ENCODE measurements around the gene FAAP20.

Gene FAAP20

DNA sequence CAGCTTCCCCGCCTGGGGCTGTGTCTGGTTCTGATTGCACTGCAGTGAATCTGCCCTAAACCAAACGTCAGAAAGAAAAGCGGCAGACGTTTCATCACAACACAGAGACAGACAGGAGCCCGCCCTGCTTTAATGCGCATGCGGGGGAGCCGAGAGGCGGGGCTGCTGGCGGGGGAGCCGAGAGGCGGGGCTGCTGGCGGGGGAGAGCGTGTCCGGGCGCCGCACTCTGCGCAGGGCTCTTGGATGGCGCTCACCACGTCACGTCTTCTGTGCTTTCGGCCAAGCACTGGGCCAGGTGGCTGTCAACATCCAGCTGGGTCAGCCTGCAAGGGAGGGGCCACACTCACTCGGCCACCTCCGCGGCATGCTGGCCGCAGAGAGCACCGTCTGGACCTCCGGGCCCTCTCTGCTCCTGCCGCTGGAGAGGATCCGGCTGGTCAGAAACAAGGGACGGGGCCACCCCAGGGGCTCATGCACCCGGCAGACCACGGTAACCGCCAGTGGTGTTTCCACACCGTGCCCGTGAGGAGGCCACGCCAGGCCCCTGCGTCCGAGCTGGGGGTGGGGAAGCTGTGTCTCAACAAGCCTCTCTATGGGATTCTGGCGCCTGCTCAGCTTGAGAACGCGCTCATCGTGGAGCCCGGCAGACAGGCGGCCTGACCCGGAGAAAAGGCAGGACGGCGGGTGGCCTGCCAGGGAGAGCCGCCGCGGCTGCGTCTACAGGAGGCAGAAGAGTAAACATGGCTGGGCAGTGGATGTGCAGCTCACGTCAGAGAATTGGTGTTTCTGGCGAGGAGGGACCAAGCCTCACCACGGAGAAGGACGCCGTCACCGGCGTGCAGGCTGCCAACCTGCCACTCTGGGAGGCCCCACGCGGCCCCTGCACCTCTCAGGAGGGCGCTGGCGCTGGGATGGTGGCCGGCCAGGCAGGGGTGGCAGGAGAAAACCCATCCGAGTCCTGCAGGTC lies 4.8 kb downstream of the FAAP20 start:
- Histone ChIP-seq H3F3A (ENCODE audit: low read depth) (no peaks in the 10 kb centered on the region), H3K27me3 (ENCODE audit: insufficient read depth, low read length, poor library complexity, severe bottlenecking) (no peaks in the 10 kb centered on the region), H3K4me3 (ENCODE audit: low read length, poor library complexity, severe bottlenecking) (no peak overlapping the region), H3K9ac (ENCODE audit: low read depth, low read length, poor library complexity, severe bottlenecking) (no peak overlapping the region), H4K20me1 (ENCODE audit: insufficient read depth, low read length, poor library complexity, severe bottlenecking) (peaks cover 8% of the 10 kb centered on the region), H3K4me1 (ENCODE audit: insufficient read depth, low read length, poor library complexity, severe bottlenecking) (peaks cover 14% of the 10 kb centered on the region), H3K36me3 (ENCODE audit: insufficient read depth, low read length) (no peaks in the 10 kb centered on the region), H3K79me2 (ENCODE audit: insufficient read depth, low read length) (peaks cover 30% of the 10 kb centered on the region), H3K9me2 (replicated peaks; ENCODE audit: low read depth, low read length) (no peaks in the 10 kb centered on the region), H2AFZ (ENCODE audit: low read length) (no peak overlapping the region), H3K4me2 (ENCODE audit: low read depth, low read length, poor library complexity, severe bottlenecking) (no peak overlapping the region), H3K9me3 (ENCODE audit: insufficient read depth, low read depth, low read length) (no peaks in the 10 kb centered on the region)
- TF ChIP-seq EZH2phosphoT487 (IDR thresholded peaks at IDR 0.05; ENCODE audit: borderline replicate concordance): no peak
- TF ChIP-seq CTCF (conservative IDR thresholded peaks at IDR 0.05; ENCODE audit: low read length): no peak

GRCh38 chr1:2188336-2188735 lies 6.2 kb downstream of the FAAP20 start:
- peaks cover 22% of the 10 kb centered on the region for H3K79me2 ChIP-seq (ENCODE audit: insufficient read depth, low read length)
- H2AFZ ChIP-seq (ENCODE audit: low read length): no peak overlapping the region
- H3K4me3 ChIP-seq (ENCODE audit: low read length, poor library complexity, severe bottlenecking): no peak overlapping the region
- no peaks in the 10 kb centered on the region for H3K27me3 ChIP-seq (ENCODE audit: insufficient read depth, low read length, poor library complexity, severe bottlenecking)
- peaks cover 14% of the 10 kb centered on the region for H3K4me1 ChIP-seq (ENCODE audit: insufficient read depth, low read length, poor library complexity, severe bottlenecking)
- TF ChIP-seq EZH2phosphoT487 (IDR thresholded peaks at IDR 0.05; ENCODE audit: borderline replicate concordance) (no peak), CTCF (conservative IDR thresholded peaks at IDR 0.05; ENCODE audit: low read length) (no peak)
- H3K4me2 ChIP-seq (ENCODE audit: low read depth, low read length, poor library complexity, severe bottlenecking): no peak overlapping the region
- H3K36me3 ChIP-seq (ENCODE audit: insufficient read depth, low read length): no peaks in the 10 kb centered on the region
- H3K9ac ChIP-seq (ENCODE audit: low read depth, low read length, poor library complexity, severe bottlenecking): no peak overlapping the region
- no peaks in the 10 kb centered on the region for H3F3A ChIP-seq (ENCODE audit: low read depth)
- H4K20me1 ChIP-seq (ENCODE audit: insufficient read depth, low read length, poor library complexity, severe bottlenecking): peaks cover 8% of the 10 kb centered on the region
- H3K9me2 ChIP-seq (replicated peaks; ENCODE audit: low read depth, low read length): no peaks in the 10 kb centered on the region
- no peaks in the 10 kb centered on the region for H3K9me3 ChIP-seq (ENCODE audit: insufficient read depth, low read depth, low read length)

GRCh38 chr1:2187619-2188018 lies 7.0 kb downstream of the FAAP20 start:
- no peaks in the 10 kb centered on the region for H3K27me3 ChIP-seq (ENCODE audit: insufficient read depth, low read length, poor library complexity, severe bottlenecking)
- no peaks in the 10 kb centered on the region for H3F3A ChIP-seq (ENCODE audit: low read depth)
- TF ChIP-seq EZH2phosphoT487 (IDR thresholded peaks at IDR 0.05; ENCODE audit: borderline replicate concordance) (no peak), CTCF (conservative IDR thresholded peaks at IDR 0.05; ENCODE audit: low read length) (no peak)
- H2AFZ ChIP-seq (ENCODE audit: low read length): no peak overlapping the region
- H3K4me2 ChIP-seq (ENCODE audit: low read depth, low read length, poor library complexity, severe bottlenecking): no peak overlapping the region
- no peak overlapping the region for H3K9ac ChIP-seq (ENCODE audit: low read depth, low read length, poor library complexity, severe bottlenecking)
- no peaks in the 10 kb centered on the region for H3K9me2 ChIP-seq (replicated peaks; ENCODE audit: low read depth, low read length)
- H3K79me2 ChIP-seq (ENCODE audit: insufficient read depth, low read length): peaks cover 15% of the 10 kb centered on the region; the same call in 1 of the 2 replicates
- no peak overlapping the region for H3K4me3 ChIP-seq (ENCODE audit: low read length, poor library complexity, severe bottlenecking)
- H4K20me1 ChIP-seq (ENCODE audit: insufficient read depth, low read length, poor library complexity, severe bottlenecking): peaks cover 8% of the 10 kb centered on the region
- no peaks in the 10 kb centered on the region for H3K36me3 ChIP-seq (ENCODE audit: insufficient read depth, low read length)
- H3K9me3 ChIP-seq (ENCODE audit: insufficient read depth, low read depth, low read length): no peaks in the 10 kb centered on the region
- peaks cover 9% of the 10 kb centered on the region for H3K4me1 ChIP-seq (ENCODE audit: insufficient read depth, low read length, poor library complexity, severe bottlenecking)

Data from Loucy (cell line).